Activated CD4-positive, alpha-beta T cell treated with anti-CD3 and anti-CD28 coated beads for 24 hours (primary cell): ENCODE measurements around the gene NDOR1.
A peak's percentile ranks its signal among the peaks of the same experiment; 100 is the strongest.

Experiments
- DNase-seq, 2 donors: peaks; one replicate each; pipeline ENCODE4 v3.0.0-alpha.2; 2020; ENCODE audit warnings: low read depth in 2 of 2

The NDOR1 gene

GRCh38 chr9:137198902-137199283, 6.6 kb upstream of the NDOR1 start:
- no peak for DNase-seq

DNA sequence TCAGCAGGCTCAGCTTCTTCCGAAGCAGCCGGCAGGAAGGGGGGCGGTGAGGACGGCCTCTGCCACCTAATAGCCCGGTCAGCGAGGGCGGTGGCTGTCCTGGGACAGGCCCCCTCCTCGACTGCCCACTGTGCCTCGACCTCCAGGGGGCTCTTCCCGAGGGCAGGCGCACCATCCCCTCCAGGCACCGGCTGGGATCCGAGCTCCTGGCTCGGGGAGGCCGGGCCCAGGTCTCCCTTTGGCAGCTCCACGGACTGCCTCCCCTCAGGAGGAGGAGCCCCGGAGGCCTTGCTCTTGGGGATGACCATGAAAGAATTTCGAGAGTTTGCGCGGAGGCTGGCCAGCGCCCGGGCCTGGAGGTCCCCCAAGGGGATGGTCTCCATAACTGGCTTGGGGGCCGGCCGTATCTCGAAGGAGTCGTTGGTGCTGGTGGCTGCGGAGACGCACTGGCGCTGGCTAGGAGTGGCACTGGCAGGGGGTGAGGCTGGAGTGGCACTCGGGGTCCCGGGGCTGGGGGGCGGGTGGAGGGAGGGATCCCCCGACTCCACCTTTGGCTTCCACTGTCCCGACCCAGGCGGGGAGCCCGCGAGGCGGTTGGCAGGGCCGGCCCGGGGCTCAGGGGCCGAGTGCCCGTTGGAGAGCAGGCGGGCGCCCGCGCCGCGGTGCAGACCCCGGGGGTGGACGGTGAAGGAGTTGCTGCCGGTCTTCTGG, 5.9 kb upstream of the NDOR1 start:
- no peak for DNase-seq

GRCh38 chr9:137200311-137201204, 4.9 kb upstream of the NDOR1 start, which contains the start of gene TPRN:
TSS of gene TPRN (minus strand) at chr9:137200741. CDS start at chr9:137200711, 30 bp downstream.
- DNase-seq = peak; percentile 96 to 98

- DNase-seq = no peak
Measured at GRCh38 chr9:137201205-137201868, 4.2 kb upstream of the NDOR1 start.

GRCh38 chr9:137202966-137203365, 2.5 kb upstream of the NDOR1 start:
- no peak for DNase-seq

DNA sequence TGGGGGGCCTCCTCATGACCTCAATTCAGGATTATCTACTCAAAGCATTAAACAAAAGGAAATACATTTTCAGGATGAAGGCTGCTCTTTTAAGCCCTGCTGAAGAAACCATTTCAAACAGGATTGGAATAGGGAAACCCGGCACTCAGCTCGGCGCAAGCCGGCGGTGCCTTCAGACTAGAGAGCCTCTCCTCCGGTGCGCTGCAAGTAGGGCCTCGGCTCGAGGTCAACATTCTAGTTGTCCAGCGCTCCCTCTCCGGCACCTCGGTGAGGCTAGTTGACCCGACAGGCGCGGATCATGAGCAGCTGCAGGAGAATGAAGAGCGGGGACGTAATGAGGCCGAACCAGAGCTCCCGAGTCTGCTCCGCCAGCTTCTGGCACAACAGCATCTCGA, 772 bp upstream of the NDOR1 start:
- no peak for DNase-seq

DNA sequence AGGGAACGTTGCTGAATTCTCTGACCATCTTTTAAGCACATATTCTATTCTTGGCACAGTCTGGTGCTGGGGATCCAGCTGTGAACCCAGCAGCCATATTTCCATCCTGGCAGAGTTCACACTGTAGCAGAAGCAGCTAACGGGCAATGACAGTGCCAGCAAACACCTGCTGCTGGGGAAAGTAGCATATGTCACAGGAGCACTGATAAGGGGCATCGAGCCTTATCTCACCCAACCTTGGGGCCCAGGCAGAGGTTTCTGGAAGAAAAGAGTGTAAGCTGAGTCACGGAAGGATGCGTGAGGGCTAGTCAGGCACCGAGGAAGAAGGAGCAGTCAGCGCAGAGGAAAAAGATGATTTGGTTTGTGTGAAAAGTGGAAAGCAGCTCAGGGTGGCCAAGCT, 1.1 kb downstream of the NDOR1 start:
- DNase-seq = no peak

GRCh38 chr9:137211532-137211931, 6.0 kb downstream of the NDOR1 start:
- no peak for DNase-seq

- DNase-seq = no peak
Measured at GRCh38 chr9:137212520-137212919, 7.0 kb downstream of the NDOR1 start.

GRCh38 chr9:137213160-137214060, 7.9 kb downstream of the NDOR1 start:
- no peak for DNase-seq

- DNase-seq = no peak
Measured at GRCh38 chr9:137214620-137215019, 9.1 kb downstream of the NDOR1 start.

DNA sequence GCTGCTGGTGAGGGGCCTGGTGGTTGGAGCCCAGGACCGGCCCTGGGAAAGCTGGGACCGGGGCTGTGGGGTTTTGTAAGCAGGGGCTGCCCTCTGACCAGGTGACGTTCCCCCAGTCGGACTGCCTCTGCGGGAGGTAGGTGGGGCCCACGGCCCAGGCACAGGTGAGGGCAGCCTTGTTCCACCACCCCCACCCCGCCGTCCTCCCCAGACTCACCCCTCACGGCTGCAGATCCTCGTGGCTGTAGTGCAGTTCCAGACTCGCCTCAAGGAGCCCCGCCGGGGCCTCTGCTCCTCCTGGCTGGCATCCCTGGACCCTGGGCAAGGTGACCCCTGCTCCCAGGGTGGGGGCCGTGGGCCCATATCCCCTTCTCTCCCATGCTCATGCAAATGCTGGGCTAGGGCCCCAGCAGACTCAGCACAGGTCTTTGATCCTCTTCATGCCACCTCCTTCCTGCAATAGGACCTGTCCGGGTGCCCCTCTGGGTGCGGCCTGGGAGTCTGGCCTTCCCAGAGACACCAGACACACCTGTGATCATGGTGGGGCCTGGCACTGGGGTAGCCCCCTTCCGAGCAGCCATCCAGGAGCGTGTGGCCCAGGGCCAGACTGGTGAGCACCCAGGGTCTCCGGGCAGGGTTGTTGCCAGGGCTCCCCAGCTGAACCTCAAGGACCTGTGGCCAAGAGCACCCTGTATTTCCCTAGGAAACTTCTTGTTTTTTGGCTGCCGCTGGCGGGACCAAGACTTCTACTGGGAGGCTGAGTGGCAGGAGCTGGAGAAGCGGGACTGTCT, 9.9 kb downstream of the NDOR1 start:
- DNase-seq = no peak

GRCh38 chr9:137216188-137216965, 10.9 kb downstream of the NDOR1 start:
- DNase-seq = no peak

DNA sequence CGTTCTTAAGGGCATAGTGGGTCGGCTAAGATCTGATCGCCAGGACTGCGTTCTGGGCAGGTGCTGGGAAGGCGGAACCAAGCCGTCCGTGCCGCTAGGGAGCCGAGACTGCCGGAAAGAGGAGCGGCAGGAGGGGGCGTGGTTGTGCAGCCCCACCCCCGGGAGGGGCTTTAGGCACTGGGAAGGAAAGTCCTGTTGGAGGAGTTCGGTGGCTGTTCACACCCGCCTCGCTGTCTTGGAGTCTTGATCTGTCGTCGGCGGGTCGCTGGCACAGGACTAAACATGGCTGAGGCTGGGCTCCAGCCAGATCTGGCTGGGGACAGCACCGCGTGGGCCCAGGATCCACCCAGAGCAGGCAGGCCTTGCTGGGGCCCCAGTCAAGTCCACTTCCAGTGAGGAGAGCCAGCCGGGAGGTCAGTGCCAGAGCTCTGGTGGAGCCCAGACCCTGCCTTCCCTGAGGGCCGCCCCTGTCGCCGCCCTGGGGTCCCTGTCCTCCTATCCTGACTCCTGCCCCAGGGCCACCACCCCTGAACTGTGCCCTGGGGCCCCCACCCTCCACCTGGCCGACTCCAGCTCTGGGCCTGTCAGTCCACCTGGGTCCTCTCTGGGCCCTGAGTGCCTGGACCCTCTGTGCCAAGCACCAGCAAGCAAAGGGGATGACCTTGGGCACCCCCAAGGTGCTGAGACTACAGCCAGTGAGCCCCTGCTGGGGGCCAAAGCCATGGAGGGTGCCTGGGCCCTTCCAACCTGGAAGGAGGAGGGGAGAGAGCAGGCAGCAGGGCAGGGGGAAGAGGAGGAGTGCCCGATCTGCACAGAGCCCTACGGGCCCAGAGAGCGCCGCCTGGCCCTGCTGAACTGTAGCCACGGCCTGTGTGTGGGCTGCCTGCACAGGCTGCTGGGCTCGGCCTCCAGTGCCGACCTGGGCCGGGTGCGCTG, 12.0 kb downstream of the NDOR1 start:
- DNase-seq = no peak

DNA sequence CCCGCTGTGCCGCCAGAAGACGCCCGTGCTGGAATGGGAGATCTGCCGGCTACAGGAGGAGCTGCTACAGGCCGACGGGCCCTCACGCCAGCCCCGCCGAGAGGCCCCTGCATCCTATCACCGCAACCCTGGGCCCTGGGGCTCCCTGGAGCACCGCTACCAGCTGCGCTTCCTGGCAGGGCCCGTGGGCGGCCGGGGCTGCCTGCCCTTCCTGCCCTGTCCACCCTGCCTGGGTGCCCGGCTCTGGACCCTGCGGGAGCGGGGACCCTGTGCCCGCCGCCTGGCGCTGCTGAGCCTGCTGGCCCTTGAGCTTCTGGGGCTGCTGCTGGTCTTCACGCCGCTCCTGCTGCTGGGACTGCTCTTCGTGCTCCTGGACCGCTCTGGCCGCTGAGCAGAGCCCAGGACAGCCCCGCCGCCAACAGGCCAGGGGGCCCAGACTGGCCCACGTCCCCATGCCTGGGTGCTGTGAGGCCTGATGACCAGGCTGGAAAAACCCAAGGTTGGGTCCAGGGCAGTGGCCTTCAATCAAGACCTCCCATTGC, 12.8 kb downstream of the NDOR1 start:
- no peak for DNase-seq

DNA sequence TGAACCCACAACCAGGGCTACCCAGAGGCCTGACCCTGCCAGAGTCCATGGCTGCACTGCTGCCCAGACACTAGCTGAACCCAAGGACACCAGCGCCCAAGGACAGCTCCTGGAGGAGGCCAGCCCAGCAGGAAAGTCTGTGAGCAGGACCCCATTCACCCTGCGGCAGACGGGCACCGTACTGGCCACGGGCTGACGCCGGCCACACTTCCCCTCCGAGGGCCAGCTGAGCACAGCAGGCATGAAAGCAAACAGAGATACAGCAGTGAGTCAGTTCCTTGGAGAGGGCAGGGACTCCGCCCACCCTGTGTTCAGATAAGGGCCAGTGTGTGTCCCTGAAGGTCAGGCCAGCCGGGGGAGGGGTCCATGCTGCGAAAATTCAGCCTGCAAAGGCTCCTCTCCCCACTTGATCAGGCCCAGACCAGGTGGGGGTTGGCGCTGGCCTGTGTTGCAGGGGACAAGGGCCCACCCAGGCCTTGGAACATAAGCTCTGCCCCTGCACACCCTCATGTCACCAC, 13.3 kb downstream of the NDOR1 start:
- DNase-seq = no peak

- DNase-seq = no peak
Measured at GRCh38 chr9:137219757-137220316, 14.3 kb downstream of the NDOR1 start.
